Esophagus squamous epithelium (tissue), 5 donors: ENCODE data around the gene ANKRD34C. TPM values are rescaled to one million over a fixed set of nuclear protein-coding genes. Genes with fewer than 3 reads are reported as not detected.
"Not testable (repeated sequence)": the region's sequence is repeated elsewhere in the genome, so short reads cannot be mapped to it uniquely, and the experiment has no call there.

Source experiments
- DNase-seq: peaks from one replicate; lab custom pipeline; 2025; lab: John Stamatoyannopoulos, UW
- H3K27ac ChIP-seq, 4 donors: fragments of 200-600 bp; sonication (generic); one replicate each; pipeline ENCODE4 v1.5.1; 2016 to 2019; ENCODE audit warnings: mild to moderate bottlenecking in 1 of 4
- H3K27me3 ChIP-seq, 4 donors: fragments of 200-600 bp; sonication (generic); 1 replicate in 3 of 4; 2 replicates in 1 of 4; pipeline versions ENCODE4 v1.5.1 to v1.6.0; 2017 to 2021; ENCODE audit warnings: antibody characterized with exemption in 1 of 4
- H3K36me3 ChIP-seq, 3 donors: fragments of 200-600 bp; sonication (generic); one replicate each; pipeline ENCODE4 v1.5.1; 2016 to 2019
- H3K4me1 ChIP-seq, 3 donors: fragments of 200-600 bp; sonication (generic); one replicate each; pipeline ENCODE4 v1.5.1; 2017 to 2019
- H3K4me3 ChIP-seq, 4 donors: fragments of 200-600 bp; sonication (generic); 1 replicate in 3 of 4; 2 replicates in 1 of 4; pipeline ENCODE4 v1.5.1; 2016 to 2019; ENCODE audit warnings: mild to moderate bottlenecking in 2 of 4, moderate library complexity in 1 of 4
- H3K9me3 ChIP-seq, 3 donors: fragments of 200-600 bp; sonication (generic); one replicate each; pipeline ENCODE4 v1.5.1; 2016 to 2019
- POLR2A ChIP-seq, 4 donors: fragments of 450-650 bp; IDR thresholded peaks; one replicate each; pipeline ENCODE4 v1.6.1; 2017; ENCODE audit warnings: antibody characterized with exemption in 4 of 4, mild to moderate bottlenecking in 4 of 4, moderate library complexity in 3 of 4
- WGBS, 2 donors: methylation state at CpG; one replicate each; pipeline ENCODE4 v1.1.5; 2018; 5-methylcytosine and 5-hydroxymethylcytosine counted together
- intact Hi-C: fragments of 100-400 bp; cut with DNase I; formaldehyde crosslinking; loops from one replicate; pipeline ENCODE4 v1.15.0; 2022
- total RNA-seq, 4 donors: library from RNA; depleted of rRNA; stranded (reverse); fragments of >200 nt; gene quantifications; one replicate each; pipeline ENCODE4 v1.1.0, GENCODE V29; 2016
- TF ChIP-seq, protein P1 (sequence below), 6 experiments: fragments of 450-650 bp in 4 of 6; fragments of 200-600 bp in 2 of 6; sonication (generic) in 2 of 6; IDR thresholded peaks; one replicate each; pipeline ENCODE4 v1.5.1; 2016 to 2019; ENCODE audit warnings: antibody characterized with exemption in 6 of 6, mild to moderate bottlenecking in 4 of 6, moderate library complexity in 4 of 6
- donor health status: DM: yes; HTN: yes; CAD: no.

ANKRD34C gene
- total RNA-seq, 4 donors from 2014 or later: not detected

DNA sequence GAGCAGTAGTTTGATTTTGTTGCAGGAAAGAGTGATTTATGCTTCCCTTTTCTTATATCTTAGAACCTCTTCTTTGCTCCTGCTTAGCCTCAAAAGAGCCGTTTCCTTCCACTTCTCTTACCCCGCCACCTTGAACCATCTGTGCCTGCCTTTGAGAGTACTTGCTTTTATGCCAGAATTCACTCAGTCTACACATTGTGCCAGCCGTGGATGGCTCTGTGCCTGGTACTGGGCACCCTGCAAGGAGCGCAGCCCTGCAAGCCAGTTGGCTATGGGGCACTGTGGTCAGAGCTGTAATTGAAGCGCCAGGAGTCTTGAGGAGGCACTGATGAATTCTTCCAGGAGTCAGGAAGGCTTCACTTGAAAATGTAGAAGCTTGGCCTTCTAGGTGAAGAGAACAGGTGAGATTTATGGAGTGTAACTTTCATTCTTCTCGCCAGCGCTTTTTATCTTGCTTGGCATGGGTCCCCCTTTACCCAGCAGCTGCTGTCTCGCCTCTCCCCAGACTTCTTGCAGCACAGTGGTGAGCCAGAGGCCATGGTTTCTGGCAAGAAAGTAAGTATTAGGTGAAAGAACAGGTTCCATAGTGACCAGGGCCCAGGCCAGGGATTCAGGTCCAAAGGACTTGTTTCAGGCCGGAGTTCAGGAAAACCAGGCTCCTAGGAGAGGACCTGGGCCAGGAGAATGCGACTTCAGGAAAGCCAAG, 33.3 kb downstream of the ANKRD34C start:
- no peak for DNase-seq
- H3K36me3 ChIP-seq: peaks cover 7 to 80% (median 9%) of the 10 kb centered on the region in 3 donors
- WGBS, 2 donors: 81 to 87% methylated on average over 9 of the region's 10 CpGs
- no peak overlapping the region for H3K4me3 ChIP-seq
- H3K27ac ChIP-seq: peak overlapping the region in 3 of 4 donors; percentile 22 to 85 (median 37)
- peaks cover 7 to 62% (median 26%) of the 10 kb centered on the region in 3 donors for H3K4me1 ChIP-seq
- H3K27me3 ChIP-seq: no peaks in the 10 kb centered on the region
- no peaks in the 10 kb centered on the region for H3K9me3 ChIP-seq
- no peak for TF ChIP-seq POLR2A (IDR thresholded peaks at IDR 0.05)
- TF ChIP-seq, protein P1, sequence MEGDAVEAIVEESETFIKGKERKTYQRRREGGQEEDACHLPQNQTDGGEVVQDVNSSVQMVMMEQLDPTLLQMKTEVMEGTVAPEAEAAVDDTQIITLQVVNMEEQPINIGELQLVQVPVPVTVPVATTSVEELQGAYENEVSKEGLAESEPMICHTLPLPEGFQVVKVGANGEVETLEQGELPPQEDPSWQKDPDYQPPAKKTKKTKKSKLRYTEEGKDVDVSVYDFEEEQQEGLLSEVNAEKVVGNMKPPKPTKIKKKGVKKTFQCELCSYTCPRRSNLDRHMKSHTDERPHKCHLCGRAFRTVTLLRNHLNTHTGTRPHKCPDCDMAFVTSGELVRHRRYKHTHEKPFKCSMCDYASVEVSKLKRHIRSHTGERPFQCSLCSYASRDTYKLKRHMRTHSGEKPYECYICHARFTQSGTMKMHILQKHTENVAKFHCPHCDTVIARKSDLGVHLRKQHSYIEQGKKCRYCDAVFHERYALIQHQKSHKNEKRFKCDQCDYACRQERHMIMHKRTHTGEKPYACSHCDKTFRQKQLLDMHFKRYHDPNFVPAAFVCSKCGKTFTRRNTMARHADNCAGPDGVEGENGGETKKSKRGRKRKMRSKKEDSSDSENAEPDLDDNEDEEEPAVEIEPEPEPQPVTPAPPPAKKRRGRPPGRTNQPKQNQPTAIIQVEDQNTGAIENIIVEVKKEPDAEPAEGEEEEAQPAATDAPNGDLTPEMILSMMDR (IDR thresholded peaks at IDR 0.05): no peak
- intact Hi-C loops: no loop called here

DNA sequence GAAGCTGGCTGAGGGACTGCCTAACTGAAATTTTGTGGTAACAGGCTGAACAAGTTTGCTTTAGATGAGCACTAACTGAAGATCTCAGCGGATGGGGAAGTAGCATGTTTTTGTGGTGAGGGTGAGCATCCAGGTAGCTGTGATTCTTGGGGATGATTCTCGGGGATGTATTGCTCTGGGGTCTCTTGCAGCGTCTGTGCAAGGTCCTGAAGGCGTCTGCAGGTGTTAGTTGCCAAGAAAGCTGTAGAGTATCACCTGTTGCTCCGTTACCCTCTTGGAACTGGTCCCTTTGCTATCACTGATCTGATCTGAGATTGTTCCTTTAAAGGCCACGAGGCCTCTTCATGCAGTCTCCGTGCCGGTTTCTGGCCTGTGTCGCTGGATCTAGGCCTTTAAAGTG, 34.3 kb downstream of the ANKRD34C start:
- WGBS, 2 donors: 88 to 91% methylated on average over 7 to 9 of the region's 9 CpGs
- Histone ChIP-seq H3K4me1 (peaks cover 7 to 51% (median 22%) of the 10 kb centered on the region in 3 donors), H3K36me3 (peaks cover 10 to 90% (median 11%) of the 10 kb centered on the region in 3 donors)

GRCh38 chr15:79319973-79320372, 37.5 kb downstream of the ANKRD34C start:
- H3K9me3 ChIP-seq, DNase-seq, H3K4me3 ChIP-seq, H3K27ac ChIP-seq, intact Hi-C loops, H3K27me3 ChIP-seq: not testable (repeated sequence)
- peaks cover 0 to 20% (median 3%) of the 10 kb centered on the region in 3 donors for H3K4me1 ChIP-seq
- 92% methylated on average over 4 to 9 of the region's 9 CpGs for WGBS, 2 donors
- H3K36me3 ChIP-seq: peaks cover 18 to 96% (median 19%) of the 10 kb centered on the region in 3 donors

More for the DNA sequence above, 34.3 kb downstream of the ANKRD34C start:
- Histone ChIP-seq H3K4me3 (no peak overlapping the region), H3K27ac (no peak overlapping the region), H3K9me3 (no peaks in the 10 kb centered on the region), H3K27me3 (no peaks in the 10 kb centered on the region)
- intact Hi-C loops: no loop called here
- TF ChIP-seq, protein P1 (IDR thresholded peaks at IDR 0.05): no peak
- no peak for TF ChIP-seq POLR2A (IDR thresholded peaks at IDR 0.05)
- no peak for DNase-seq

GRCh38 chr15:79321876-79322275, 39.4 kb downstream of the ANKRD34C start:
- Histone ChIP-seq H3K27ac (no peak overlapping the region), H3K36me3 (peaks cover 15 to 96% (median 18%) of the 10 kb centered on the region in 3 donors), H3K27me3 (no peaks in the 10 kb centered on the region), H3K4me1 (peaks cover 0 to 1% (median 0%) of the 10 kb centered on the region in 3 donors), H3K9me3 (no peaks in the 10 kb centered on the region), H3K4me3 (no peak overlapping the region)
- intact Hi-C loops: no loop called here
- TF ChIP-seq, protein P1 (IDR thresholded peaks at IDR 0.05): no peak
- TF ChIP-seq POLR2A (IDR thresholded peaks at IDR 0.05): no peak
- 94 to 100% methylated on average over 2 to 6 of the region's 14 CpGs for WGBS, 2 donors
- no peak for DNase-seq

- H3K27ac ChIP-seq: no peak overlapping the region
- H3K27me3 ChIP-seq: no peaks in the 10 kb centered on the region
- 80 to 100% methylated on average over 2 of the region's 3 CpGs for WGBS, 2 donors
- no peaks in the 10 kb centered on the region for H3K9me3 ChIP-seq
- DNase-seq: no peak
- peaks cover 15 to 96% (median 18%) of the 10 kb centered on the region in 3 donors for H3K36me3 ChIP-seq
- TF ChIP-seq, protein P1 (IDR thresholded peaks at IDR 0.05): no peak
- no peak for TF ChIP-seq POLR2A (IDR thresholded peaks at IDR 0.05)
- no peak overlapping the region for H3K4me3 ChIP-seq
- intact Hi-C loops: no loop called here
- no peaks in the 10 kb centered on the region for H3K4me1 ChIP-seq
Measured at GRCh38 chr15:79322306-79322705, 39.8 kb downstream of the ANKRD34C start.
